Activated naive CD4-positive, alpha-beta T cell (primary cell): ENCODE results near the gene ALDH9A1.
"Not testable (repeated sequence)": the region's sequence is repeated elsewhere in the genome, so short reads cannot be mapped to it uniquely, and the experiment has no call there.

Source experiments
- DNase-seq, 4 experiments: peaks; one replicate each; lab custom pipeline; 2025; lab: John Stamatoyannopoulos, UW

Gene ALDH9A1

GRCh38 chr1:165697881-165698760 is at the start of gene ALDH9A1:
ALDH9A1 (minus strand) TSS chr1:165698562; CDS start chr1:165698558, 4 bp downstream.
- peak; percentile 60 to 77 (median 68) for DNase-seq

- DNase-seq: no peak
Measured at GRCh38 chr1:165747632-165748447, 49.5 kb upstream of the ALDH9A1 start.

DNA sequence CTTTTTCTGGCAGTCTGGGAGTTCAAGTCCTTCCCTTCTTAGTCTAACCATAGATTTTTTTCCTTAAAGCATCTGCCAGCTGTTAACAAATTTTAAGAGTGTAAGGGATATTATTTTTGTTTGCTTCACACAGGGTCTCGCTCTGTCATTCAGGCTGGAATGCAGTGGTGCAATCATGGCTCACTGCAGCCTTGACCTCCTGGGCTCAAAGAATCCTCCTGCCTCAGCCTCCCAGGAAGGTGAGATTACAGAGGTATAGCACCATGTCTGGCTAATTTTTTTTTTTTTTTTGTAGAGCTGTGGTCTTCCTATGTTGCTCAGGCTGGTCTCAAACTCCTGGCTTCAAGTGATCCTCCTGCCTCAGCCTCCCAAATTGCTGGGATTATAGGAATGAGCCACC is 46.6 kb upstream of the ALDH9A1 start:
- DNase-seq: not testable (repeated sequence)

- no peak for DNase-seq
Measured at GRCh38 chr1:165742194-165742593, 43.8 kb upstream of the ALDH9A1 start.

- DNase-seq: no peak
Measured at GRCh38 chr1:165738794-165739193, 40.4 kb upstream of the ALDH9A1 start.

GRCh38 chr1:165737196-165737595 is 38.8 kb upstream of the ALDH9A1 start:
- DNase-seq: no peak

DNA sequence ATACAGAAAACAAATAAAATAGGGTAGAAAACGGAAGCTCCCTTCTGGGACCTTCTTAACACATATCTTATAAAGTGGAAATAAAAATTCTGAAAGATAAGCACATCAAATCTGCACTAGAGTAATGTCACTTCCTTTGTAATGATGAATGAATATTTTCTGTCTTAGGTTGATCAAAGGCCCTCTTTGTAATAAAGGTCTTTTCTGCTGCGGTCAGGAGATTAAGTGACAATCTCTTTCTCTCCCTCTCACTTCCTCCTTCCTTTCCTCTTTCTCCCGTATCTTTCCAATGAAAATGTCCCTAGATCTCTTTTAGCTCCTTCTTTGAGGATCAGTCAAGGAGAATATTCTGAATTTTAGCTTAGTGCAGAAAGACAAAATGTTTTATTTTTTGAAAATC is 36.5 kb upstream of the ALDH9A1 start:
- no peak for DNase-seq

DNA sequence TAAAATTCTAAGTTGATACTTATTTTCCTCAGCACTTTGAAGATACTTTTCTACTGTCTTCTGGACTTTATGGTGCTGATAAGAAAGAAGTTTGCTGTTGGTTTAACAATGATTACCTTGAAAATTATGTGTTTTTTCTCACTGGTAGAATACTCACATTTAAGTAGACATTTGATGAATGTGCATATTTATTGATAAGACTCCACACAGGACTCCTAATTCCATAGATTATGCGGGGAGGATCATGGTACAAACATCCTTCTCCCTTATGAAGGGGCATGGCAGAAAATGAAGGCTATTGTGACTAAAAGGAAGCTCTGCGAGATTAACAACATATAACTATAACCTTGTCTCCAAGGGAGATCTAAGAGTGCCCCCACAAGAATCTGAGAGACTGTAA is 28.5 kb upstream of the ALDH9A1 start:
- no peak for DNase-seq

DNA sequence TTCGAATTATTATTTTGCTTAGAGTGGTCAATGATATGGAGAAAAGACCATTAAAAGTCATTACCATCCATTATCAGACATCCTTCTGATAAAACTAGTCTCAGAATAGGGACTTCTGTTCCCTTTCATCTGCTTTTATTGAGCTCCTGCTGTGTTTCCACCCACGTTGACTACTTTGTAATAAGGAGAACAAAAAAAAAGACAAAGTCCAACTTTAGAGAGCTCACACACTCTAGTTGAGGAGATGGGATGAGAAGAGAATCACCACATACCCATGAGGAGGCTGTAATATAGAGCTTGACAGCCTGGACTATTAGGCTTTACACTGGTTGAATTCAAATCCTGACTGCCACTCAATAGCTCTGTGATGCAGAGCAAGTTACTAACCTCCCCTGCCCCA is 27.8 kb upstream of the ALDH9A1 start:
- DNase-seq: no peak

DNA sequence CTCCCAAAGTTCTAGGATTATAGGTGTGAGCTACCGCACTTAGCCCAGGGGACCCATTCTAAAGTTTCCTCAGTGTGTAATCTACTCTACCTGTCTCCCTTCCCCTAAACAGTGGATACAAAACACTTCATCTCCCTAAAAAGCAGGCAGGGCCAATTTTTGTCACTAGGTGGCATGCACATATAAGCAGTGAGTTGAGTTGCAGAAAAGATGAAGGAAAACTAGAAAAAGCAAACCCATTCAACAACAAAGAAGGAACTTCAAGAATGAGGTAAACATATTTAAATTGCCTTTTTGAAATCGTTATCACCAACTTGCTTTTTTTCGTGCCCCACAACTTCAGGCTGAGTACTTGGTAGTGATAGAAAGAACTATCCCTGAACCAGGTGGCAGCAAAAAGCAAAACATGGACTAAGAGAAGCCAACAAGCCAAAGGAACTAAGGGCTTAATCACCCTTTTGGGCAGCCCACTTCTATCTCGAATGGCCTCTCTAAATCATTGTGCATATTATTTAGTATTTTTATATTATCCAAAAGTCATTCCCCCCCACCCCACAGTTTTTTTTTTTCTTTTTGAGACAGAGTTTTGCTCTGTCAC is 19.7 kb upstream of the ALDH9A1 start:
- peak in 1 of 4 experiments; percentile 0 for DNase-seq

- DNase-seq: not testable (repeated sequence)
Measured at GRCh38 chr1:165716265-165717051, 18.1 kb upstream of the ALDH9A1 start.

- no peak for DNase-seq
Measured at GRCh38 chr1:165712764-165713163, 14.4 kb upstream of the ALDH9A1 start.

DNA sequence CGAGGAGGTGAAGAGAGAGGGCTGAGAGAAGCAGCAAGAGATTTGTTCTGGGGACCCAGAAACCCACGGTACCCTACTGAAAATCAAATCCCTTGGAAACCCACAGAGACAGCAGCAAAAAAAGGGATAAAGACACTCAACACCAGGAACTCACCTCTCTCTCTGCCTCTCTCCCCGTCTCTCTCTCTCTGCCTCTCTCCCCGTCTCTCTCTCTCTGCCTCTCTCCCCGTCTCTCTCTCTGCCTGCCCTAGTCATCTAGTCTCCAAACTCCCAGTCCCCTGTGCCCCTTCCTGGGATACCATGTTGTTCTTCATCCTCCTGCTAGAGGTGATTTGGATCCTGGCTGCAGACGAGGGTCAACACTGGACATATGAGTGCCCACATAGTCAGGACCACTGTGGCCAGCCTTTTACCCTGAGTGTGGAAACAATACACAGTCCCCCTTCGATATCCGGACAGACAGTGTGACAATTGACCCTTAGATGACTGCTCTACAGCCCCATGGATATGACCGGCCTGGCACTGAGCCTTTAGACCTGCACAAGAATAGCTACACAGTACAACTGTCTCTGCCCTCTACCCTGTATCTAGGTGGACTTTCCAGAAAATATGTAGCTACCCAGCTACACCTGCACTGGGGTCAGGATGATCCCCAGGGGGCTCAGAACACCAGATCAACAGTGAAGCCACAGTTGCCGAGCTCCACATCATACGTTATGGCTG is 9.8 kb upstream of the ALDH9A1 start:
- DNase-seq: no peak

DNA sequence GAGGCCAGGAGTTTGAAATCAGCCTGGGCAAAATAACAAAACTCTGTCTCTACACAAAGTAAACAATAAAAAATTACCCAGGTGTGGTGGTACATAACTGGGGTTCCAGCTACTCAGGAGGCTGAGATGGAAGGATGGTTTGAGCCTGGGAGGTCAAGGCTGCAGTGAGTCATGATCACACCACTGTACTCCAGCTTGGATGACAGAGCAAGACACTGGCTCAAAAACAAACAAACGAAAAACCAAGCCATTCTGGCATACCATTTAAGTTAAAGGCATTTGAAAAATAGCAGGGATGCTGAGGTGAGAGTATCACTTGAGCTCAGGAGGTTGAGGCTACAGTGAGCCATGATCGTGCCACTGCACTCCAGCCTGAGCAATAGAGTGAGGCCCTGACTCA is 5.3 kb upstream of the ALDH9A1 start:
- no peak for DNase-seq

DNA sequence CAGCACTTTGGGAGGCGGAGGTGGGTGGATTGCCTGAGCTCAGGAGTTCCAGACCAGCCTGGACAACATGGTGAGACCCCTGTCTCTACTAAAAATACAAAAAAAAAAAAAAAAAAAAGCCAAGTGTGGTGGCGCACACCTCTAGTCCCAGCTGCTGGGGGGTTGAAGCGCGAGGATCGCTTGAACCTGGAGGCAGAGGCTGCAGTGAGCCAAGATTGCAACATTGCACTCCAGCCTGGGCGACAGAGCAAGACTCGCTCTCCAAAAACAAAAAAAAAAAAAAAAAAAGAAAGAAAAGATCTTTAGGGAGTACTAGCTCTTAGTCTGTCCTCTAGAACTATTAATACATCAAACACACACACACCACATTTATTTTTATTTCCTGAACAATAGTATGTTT is 3.6 kb upstream of the ALDH9A1 start:
- DNase-seq: not testable (repeated sequence)

DNA sequence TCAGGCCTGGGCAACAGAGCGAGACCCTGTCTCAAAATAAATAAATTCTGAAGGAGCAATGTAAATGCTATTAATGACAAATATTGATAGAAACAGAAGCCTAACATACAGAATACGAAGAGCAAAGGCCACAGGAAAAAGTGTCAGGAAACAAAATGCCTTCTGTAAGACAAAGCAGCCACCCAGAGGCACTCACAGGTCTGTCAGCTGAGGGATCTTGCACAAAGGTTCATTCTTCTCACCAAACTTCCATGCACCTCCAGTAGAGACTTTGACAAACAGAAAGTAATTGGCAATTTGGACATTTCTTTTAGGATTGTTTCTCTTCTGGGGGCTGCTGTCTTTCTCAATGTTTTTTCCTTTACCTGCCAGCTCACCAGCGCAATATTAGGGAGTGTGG is 1.2 kb upstream of the ALDH9A1 start:
- DNase-seq: no peak

DNA sequence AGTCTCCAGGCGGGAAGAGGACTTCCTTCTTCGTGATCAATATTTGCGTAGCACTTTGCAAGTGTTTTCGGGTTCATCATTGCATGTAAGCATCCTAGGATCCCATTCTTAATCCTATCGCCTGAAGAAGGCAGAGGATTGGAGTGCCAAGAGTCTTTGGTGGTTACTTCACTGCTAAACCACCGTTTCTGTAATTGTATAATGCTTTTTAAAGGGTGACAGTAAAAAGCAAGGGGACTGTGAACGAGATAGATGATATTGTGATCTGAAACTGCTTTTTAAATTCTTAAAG is 345 bp upstream of the ALDH9A1 start:
- DNase-seq: no peak

DNA sequence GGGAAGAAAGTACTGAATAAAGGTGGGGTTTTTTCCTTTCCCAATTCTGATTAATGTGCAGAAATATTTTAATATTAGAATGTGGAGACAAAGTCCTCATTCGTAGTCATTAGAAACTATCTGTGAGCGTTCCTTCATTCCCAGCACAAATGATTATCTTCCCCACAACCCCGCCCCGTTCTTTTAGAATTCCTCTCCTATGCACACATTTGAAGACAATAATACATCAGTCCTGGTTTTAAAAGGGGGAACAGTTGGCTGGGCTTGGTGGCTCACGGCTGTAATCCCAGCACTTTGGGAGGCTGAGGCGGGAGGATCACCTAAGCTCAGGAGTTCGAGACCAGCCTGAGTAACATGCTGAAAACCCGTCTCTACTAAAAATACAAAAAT is 876 bp downstream of the ALDH9A1 start:
- no peak for DNase-seq

DNA sequence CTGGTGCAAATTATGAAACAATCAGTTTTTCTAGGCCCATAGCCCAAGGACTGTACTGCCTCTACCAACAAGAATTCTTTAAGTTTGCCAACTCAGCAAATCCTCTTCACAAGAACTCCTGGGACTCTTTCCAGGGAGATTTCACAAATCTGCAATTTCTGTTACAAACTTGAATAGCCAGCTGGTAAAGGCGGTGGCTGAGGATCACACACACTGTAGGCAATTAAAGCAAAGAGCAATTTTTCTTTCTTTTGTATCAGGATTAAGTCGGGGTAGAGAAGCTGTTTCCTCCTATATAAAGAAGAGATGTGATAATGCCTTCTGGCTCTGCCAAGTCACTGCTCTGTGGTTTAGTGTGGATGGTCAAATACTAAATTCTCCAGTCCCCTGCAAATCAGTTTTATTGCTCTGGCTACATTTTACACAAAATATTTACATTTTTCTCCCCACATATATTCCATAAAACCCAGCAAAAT is 1.7 kb downstream of the ALDH9A1 start:
- no peak for DNase-seq

GRCh38 chr1:165695031-165695430 is 3.3 kb downstream of the ALDH9A1 start:
- DNase-seq: no peak

DNA sequence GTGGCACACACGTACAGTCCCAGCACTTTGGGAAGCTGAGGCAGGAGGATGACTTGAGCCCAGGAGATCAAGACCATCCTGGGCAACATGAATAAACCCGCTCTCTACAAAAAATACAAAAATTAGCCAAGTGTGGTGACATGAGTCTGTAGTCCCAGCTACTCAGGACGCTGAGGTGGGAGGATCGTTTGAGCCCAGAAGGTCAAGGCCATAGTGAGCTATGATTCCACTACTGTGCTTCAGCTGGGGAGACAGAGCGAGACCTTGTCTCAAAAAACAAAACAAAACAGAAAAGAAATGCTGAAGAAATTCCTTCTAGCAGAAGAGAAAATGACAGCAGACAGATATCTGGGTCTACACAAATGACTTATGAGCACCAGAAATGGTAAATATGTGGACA is 10.3 kb downstream of the ALDH9A1 start:
- DNase-seq: no peak
